Measurements from ENCODE around the gene VCL.
"Not testable (repeated sequence)": the region's sequence is repeated elsewhere in the genome, so short reads cannot be mapped to it uniquely, and the experiment has no call there.

VCL gene

DNA sequence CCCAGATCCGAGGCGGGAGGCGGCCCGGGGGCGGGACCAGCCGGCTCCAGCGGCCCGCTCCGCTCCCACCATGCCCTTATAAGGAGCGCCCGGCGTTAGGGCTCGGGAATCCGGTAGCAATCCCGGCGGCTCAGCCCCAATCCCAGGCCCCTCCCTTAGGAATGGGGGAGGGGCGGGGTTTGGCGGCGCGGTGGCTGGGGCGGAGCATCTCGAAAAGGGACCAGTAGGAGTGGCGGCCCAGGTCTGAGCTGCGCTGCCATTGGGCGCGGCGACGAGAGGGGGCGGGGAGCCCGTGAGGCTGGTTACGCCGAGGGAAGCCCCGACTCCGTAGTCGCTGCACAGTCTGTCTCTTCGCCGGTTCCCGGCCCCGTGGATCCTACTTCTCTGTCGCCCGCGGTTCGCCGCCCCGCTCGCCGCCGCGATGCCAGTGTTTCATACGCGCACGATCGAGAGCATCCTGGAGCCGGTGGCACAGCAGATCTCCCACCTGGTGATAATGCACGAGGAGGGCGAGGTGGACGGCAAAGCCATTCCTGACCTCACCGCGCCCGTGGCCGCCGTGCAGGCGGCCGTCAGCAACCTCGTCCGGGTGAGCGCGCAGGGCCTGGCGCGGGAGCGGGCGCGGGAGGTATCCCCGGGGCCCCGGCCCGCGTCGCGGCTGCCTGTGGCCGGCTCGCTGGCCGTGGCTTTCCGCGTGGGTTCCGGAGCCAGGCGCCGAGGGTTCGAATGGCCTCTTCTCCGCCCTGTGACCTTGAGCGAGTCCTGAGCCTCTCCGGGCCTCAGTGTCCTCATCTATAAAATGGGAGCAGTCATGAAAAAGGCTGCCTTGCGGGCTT, at the start of gene VCL:
TSS of gene VCL (plus strand) at position 330 of the 836 bp plus-strand sequence. CDS start at position 422, 92 bp downstream.
- peak; percentile 97 for DNase-seq (ENCODE audit: low spot score)

GRCh38 chr10:73948947-73949633, 48.8 kb upstream of the VCL start:
- no peak for DNase-seq (ENCODE audit: low spot score)

DNA sequence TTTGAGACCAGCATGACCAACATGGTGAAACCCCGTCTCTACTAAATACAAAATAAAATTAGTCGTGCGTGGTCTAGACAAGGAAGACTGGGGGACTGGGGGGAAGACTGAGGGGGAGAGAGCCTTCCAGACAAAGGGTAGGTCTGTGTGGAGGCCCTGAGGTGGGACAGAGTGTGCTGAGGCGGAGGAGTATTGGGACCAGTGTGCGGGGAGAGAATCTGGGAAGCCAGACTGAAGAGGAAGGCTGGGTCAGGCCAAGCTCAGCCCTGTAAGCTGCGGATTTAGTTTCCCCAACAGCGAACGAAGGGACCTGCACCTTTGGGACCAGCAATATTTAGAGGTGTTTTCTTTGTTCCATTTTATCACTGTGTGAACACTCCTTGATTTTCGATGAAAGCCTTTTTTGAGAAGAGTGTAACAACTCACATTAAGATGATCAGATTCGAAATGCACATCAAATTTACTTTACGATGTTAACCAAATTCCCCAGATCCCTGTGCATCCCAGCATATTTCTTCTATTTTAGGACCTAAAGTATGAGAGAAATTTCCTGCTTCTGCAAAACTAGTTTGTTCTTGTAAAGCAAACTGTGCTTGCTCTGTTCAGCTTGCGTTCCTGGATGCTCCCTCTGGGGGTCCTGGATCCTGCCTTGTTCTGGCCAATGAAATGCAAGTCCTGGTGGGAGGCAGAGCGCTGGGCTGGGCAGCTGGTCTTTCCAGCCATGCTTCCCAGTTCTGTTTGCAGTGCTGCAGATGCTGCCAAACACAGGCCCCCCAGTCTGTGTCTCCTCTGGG, 47.6 kb upstream of the VCL start:
- DNase-seq (ENCODE audit: low spot score): no peak

- DNase-seq (ENCODE audit: low spot score): no peak
Measured at GRCh38 chr10:73953665-73954064, 44.3 kb upstream of the VCL start.

- DNase-seq (ENCODE audit: low spot score): no peak
Measured at GRCh38 chr10:73954737-73955136, 43.2 kb upstream of the VCL start.

DNA sequence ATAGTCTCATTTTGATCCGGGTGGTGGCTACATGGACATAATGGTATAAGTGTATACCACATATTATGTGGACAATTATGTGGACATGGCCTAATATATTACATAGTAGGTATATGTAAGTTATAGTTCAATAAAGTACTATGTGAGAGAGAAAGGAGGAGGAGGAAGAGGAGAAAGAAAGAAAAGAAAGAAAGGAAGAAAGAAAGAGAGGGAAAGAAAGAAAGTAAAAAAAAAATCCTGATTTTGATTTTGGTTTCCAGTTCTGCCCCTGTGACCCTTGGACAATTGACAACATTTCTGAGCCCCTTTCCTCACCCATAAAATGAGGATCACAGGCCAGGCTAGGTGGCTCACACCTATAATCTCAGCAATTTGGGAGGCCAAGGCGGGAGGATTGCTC, 42.2 kb upstream of the VCL start:
- no peak for DNase-seq (ENCODE audit: low spot score)

DNA sequence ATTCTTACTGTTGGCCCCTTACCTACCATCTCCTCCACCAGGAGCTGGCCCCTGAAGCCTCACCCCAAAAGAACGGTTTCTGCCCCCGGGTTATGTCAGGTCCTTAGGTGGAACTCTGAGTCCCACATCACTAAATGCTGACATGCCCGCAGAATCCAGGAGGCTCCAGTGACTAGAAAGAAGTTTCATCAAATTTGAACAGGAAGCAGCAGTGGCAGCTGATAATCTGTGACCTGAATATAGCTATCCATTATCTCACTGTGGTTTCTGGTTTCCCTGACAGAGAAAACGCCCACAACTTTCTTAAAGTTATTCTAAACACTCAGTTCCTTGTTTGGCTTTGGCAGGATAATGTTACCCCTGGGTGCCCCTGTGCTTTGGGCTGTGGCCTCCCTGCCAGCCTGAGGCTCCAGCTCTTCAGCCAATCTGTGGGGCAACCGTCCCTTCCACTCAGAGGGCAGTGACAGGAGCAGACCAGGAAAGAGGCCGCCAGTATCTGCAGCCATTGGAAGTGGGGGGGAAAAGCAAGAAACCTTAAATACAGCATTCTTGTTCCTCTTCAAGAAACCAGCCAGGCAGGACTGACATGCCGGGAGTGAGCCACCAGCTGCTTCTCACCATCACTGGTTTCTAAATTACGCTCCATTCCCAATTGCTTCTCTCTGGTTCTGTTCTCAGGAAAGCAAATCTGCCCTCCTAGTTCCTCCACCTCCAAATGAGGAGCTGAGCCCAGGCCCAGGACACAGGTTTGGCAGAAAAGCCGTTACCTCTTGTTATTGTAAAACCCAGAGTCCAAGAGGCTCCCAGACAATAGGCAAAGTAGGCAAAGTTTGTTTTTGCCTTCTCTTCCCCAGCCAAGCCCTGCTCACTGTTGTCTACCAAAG, 41.2 kb upstream of the VCL start:
- no peak for DNase-seq (ENCODE audit: low spot score)

- DNase-seq (ENCODE audit: low spot score): no peak
Measured at GRCh38 chr10:73959484-73960243, 38.3 kb upstream of the VCL start.

DNA sequence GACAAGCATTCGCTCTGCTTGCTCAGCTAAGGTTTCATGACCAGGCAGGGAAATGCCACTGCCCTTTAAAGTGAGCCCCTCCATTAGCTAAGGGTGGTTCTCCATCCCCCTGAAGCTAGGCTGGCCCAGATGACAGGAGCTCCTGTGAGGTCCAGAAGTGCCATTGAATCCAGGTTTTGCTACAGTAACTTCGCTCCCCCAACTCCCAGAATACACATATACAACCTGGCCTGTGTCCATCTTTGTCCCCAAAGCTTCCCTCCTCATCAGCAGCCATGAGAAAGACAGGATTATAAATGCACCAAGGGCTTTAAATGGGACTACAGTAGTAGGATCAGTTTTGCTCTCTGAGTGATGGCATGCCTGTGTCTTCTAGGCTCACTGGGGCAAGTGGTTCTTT, 35.5 kb upstream of the VCL start:
- no peak for DNase-seq (ENCODE audit: low spot score)

DNA sequence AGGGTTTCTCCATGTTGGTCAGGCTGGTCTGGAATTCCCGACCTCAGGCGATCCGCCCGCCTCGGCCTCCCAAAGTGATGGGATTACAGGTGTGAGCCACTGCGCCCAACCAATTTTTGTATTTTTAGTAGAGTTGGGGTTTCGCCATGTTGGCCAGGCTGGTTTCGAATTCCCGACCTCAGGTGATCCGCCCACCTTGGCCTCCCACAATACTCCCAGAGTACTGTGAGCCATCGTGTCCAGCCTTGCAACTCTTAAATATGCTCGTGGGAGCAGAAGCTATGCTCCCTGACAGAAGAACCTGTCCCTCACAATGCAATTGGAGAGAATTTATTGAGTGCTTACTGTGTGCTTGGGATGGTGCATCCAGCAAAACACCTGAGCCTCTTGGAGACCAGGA, 34.4 kb upstream of the VCL start:
- DNase-seq (ENCODE audit: low spot score): not testable (repeated sequence)

DNA sequence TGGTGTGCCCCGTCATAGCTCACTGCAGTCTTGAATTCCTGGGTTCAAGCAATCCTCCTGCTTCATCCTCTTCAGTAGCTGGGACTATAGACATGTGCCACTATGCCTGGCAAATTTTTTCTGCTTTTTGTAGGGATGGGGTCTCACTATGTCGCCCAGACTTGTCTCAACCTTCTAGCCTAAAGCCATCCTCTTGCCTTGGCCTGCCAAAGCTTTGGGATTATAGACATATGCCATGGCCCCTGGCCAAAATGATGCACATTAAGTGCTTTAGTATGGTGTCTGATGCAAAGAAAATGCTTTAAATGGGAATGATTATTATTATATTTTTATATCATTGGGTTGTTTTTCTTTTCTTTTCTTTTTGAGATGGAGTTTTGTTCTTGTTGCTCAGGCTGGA, 33.2 kb upstream of the VCL start:
- no peak for DNase-seq (ENCODE audit: low spot score)

- not testable (repeated sequence) for DNase-seq (ENCODE audit: low spot score)
Measured at GRCh38 chr10:73965267-73965889, 32.5 kb upstream of the VCL start.

GRCh38 chr10:73965890-73966768, 31.8 kb upstream of the VCL start:
- DNase-seq (ENCODE audit: low spot score): peak; percentile 89

GRCh38 chr10:73967022-73967429, 30.9 kb upstream of the VCL start:
- DNase-seq (ENCODE audit: low spot score): no peak

DNA sequence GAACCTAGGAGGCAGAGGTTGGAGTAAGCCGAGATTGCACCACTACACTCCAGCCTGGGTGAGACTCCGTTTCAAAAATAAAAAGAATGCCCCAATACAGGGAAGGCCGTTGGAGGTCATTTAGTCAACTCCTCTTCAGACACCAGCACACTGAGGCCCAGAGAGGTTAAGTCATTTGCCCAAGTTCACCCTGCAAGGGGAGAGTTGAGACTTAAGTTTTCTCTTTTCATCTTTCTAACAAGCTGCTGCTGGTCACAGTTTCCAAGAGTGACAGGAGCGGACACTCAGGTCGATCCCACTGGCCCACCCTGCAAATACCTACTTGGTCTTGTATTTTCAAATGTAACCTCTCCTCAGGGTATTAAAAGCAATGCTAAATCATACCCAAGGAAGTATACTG, 30.4 kb upstream of the VCL start:
- DNase-seq (ENCODE audit: low spot score): no peak

GRCh38 chr10:73968098-73968521, 29.8 kb upstream of the VCL start:
- no peak for DNase-seq (ENCODE audit: low spot score)

- DNase-seq (ENCODE audit: low spot score): no peak
Measured at GRCh38 chr10:73969224-73969841, 28.6 kb upstream of the VCL start.

DNA sequence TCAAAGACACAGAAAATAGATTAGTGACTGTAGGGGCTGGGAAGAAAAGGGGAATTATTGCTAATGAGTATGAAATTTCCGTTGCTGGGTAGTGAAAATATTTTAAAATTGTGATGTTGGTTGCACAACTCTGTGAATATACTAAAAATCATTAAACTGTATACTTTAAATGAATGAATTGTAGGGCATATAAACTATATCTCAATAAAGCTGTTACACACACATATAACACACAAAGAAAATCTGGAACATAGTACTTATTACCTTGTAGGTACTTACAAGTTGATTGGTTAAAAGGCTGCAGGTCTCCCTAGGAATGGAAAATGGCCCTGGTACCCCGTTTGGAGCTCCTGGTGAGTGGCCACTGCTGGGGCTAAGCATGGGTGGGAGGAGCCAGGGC, 27.1 kb upstream of the VCL start:
- DNase-seq (ENCODE audit: low spot score): no peak

Data from AG08396 (cell line).